Measurements from ENCODE around the gene RNU1-3.
"Not testable (repeated sequence)": the region's sequence is repeated elsewhere in the genome, so short reads cannot be mapped to it uniquely, and the experiment has no call there.

GRCh38 chr1:16636551-16637195 lies 30.1 kb downstream of the RNU1-3 start:
- not testable (repeated sequence) for TF ChIP-seq SMARCA4 (IDR thresholded peaks at IDR 0.05); ZBTB33 (CRISPR knock-in tag; IDR thresholded peaks at IDR 0.05); ZNF175 (CRISPR knock-in tag; IDR thresholded peaks at IDR 0.05; ENCODE audit: low read depth); ZSCAN32 (CRISPR knock-in tag; IDR thresholded peaks at IDR 0.05); SIN3A (IDR thresholded peaks at IDR 0.05; ENCODE audit: borderline replicate concordance in 2 of 2, control insufficient read depth in 1 of 2, low read depth in 2 of 2, low read length in 2 of 2)
